HG03135 (cell line): ENCODE measurements around the gene ADAM12.
"Not testable (repeated sequence)": the region's sequence is repeated elsewhere in the genome, so short reads cannot be mapped to it uniquely, and the experiment has no call there.

Experiments used
- ATAC-seq: cut with Tn5 transposase; IDR thresholded peaks from one replicate; pipeline ENCODE4 v1.9.1; 2021; ENCODE audit warnings: mild to moderate bottlenecking, moderate library complexity; ENCODE audit not compliant: unreplicated experiment

The ADAM12 gene

GRCh38 chr10:126375926-126376554 lies 12.2 kb downstream of the ADAM12 start:
- ATAC-seq = no peak

- no peak for ATAC-seq
Observed at GRCh38 chr10:126375299-126375698, 13.0 kb downstream of the ADAM12 start.

GRCh38 chr10:126374435-126374834 lies 13.8 kb downstream of the ADAM12 start:
- no peak for ATAC-seq

- no peak for ATAC-seq
Observed at GRCh38 chr10:126373972-126374371, 14.3 kb downstream of the ADAM12 start.

- no peak for ATAC-seq
Observed at GRCh38 chr10:126373147-126373546, 15.1 kb downstream of the ADAM12 start.

DNA sequence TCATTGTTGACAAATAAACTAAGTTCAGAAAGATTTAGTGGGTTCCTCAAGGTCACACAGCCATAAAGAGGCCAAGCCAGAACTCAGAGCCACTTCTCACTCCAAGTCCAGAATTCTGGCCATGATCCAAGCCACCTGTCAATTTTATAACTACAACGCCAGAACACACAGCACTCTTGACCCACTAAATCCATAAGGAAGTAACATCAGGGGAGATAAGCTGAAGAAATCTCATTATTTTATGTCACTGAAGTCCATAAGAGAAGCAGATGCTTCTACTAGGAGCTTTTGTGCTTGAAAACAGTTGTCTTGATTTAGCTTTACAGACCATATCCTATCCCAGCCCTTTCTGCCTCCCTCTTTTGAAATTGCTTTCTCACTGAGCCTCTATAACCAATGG lies 15.9 kb downstream of the ADAM12 start:
- no peak for ATAC-seq

DNA sequence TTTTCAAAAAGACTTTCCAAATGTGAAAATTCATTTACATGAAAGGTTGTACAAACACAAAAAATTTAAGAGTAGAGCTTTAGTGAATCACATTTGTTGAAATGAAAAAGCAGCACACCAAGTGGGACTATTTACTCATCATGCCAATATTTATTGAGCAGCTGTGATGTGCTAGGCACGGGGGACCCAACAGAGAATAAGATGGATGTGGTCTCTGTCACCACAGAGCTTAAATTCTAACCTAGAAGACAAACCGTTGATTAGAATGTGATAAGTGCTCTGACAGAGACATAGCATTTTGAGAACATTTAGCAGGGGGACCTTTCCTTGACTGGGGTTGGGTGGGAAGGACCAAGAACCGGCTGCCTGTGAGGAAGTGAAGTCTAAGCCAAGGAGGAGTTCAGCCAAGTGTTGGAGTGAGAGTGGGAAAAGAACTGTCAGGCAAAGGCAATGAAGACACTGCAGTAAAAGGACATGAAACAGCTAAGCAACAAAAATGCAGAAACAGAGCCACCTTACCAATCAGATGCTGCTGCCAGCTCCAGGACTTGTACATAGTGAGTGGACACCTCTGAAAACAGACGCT lies 19.1 kb downstream of the ADAM12 start:
- no peak for ATAC-seq

- ATAC-seq = no peak
Observed at GRCh38 chr10:126357169-126357568, 31.1 kb downstream of the ADAM12 start.

DNA sequence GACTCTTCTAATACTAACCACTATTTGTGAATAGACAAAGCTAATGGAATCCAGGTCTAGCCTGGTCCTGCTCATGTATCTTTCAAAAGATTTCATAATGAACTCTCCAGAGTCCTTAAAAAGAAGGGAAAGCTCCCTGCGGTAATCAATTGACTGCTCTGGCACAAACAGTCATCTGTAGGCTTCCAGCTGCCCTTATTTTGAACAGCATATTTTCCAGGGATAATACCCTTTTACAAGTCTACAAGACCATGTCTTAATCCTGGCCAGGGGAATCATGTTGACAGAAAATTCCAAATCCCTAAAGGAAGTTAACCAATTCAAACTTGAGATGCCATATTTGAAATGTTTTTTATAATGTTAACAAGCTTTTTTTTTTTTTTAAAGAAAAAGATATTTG lies 34.6 kb downstream of the ADAM12 start:
- ATAC-seq = no peak

DNA sequence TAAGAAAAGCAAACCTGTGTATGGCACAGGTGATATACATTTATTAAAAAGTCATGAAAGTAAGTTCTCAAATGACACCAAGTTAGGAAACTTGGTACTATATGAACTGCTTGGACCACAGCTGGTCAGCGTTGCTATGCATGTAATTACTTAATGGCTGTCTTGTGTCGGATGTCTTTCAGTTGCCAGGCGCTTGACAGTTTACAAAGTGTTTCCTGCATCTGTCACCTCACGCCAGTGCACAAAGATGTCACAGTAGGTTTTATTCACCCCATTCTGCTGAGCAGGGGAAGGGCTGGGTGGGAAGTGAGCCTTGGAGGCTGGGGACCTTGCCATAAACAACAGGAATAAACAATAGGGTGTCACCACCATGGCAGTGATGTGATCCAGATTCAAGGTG lies 35.8 kb downstream of the ADAM12 start:
- no peak for ATAC-seq

DNA sequence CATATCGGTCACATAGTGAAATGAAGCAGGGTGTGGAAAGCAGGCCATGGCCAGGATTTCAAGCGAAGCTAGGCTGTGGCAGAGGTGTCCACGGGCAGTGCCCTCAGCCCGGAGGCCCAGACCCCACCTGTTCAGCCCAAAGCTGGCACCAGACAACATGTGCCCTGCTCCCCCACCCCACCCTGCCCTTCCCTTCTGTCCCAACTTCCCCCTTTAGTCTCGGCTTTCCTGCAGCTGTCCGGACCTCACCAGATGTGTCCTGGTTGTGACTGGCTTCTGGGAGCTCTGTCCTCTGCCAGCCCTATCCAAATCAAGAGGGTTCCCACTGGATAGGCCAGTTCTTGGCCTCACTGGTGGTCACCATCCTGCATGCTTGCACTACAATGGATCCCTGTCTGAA lies 37.3 kb downstream of the ADAM12 start:
- ATAC-seq = no peak

DNA sequence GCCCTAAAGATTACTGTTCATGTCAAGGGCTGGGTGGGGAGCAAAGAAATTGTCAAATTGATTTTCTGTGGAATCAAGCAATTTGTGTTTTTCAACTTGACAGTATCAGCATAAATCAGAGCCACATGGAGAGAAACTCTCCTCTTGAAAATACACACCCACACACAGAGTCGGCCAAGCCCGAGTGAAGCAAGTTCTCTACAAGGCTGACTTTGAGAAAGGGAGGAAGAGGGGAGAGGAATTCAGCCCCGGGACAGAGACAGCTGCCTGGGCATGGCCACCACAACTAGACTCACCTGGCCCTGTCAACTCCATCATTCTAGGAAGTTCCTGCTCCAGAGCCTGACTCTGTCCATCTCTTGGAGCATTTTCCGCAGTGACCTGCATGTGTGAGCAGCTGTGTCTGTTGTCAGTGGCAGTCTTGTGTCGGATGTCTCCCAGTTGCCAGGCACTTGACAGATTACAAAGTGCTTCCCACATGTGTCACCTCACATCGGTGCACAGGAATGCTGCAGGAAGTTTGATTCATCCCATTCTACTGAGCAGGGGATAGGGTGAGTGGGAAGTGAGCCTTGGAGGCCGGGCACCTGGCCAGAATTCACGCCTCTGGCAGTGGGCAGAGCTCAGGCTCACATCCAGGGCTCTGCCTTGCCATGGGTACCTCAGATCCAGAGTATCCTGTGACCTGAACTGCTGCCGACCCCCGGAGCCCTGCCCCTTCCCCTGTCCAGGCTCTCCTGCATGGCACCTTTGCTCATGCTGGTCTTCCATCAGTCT lies 37.9 kb downstream of the ADAM12 start:
- no peak for ATAC-seq

DNA sequence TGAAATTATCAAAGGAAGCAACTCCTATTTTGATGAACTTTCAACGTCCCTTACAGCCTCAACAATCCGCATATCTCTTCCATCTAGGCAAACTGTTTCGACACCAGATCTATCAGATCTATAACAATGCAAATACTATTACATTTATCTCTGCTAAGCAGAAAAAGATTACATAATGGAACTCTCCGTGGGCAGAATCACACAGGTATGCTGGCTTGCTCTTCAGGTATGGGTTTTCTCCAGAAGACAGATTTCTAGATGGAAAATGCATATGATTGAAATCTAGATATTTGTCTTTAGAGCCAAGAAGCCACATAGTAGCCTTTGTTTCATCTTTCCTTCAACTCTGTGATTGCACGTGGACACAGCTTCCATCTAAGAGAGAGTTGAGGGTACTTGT lies 38.6 kb downstream of the ADAM12 start:
- no peak for ATAC-seq

DNA sequence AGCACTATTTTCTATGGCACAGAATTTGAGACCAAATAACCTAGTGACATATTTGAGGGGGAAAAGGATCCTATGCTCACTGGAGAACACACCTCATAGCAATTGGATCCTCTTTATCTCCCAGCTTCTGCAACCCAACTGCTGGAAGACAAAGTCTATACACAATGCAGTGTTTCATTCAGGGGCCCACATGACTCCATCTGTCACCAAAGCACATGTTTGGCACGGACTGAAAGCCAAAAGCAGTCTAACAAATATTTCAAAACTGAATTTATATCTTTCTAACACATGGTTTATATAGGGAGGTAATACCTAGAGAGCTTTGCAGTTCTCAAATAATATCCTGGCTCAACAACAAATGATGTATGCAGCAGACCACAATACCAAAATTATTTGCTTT lies 39.2 kb downstream of the ADAM12 start:
- ATAC-seq = no peak

DNA sequence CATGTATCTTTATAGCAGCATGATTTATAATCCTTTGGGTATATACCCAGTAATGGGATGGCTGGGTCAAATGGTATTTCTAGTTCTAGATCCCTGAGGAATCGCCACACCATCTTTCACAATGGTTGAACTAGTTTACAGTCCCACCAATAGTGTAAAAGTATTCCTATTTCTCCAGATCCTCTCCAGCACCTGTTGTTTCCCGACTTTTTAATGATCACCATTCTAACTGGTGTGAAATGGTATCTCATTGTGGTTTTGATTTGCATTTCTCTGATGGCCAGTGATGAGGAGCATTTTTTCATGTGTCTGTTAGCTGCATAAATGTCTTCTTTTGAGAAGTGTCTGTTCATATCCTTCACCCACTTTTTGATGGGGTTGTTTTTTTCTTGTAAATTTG lies 44.8 kb downstream of the ADAM12 start:
- not testable (repeated sequence) for ATAC-seq

- ATAC-seq = no peak
Observed at GRCh38 chr10:126342680-126343079, 45.6 kb downstream of the ADAM12 start.

- ATAC-seq = no peak
Observed at GRCh38 chr10:126341491-126341890, 46.8 kb downstream of the ADAM12 start.

DNA sequence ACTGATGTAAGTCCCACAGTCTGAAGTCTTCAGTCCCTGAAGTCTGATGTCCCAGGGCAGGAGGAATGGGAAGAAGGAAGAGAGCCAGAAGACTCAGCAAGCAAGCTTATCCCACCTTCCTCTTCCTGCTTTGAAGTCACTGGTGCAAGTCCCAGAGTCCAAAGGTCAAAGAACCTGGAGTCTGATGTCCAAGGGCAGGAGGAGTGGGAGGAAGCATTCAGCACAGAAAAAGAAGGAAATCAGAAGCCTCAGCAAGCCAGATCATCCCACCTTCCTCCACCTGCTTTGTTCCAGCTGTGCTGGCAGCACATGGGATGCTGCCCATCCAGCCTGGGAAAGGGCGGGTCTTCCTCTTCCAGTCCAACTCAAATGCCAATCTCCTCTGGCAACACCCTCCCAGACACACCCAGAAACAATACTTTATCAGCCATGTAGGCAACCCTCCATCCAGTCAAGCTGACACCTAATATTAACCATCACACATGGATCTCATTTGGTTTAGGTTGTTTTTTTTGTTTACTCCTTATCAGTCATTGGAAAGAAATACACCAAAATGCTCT lies 50.9 kb downstream of the ADAM12 start:
- no peak for ATAC-seq

DNA sequence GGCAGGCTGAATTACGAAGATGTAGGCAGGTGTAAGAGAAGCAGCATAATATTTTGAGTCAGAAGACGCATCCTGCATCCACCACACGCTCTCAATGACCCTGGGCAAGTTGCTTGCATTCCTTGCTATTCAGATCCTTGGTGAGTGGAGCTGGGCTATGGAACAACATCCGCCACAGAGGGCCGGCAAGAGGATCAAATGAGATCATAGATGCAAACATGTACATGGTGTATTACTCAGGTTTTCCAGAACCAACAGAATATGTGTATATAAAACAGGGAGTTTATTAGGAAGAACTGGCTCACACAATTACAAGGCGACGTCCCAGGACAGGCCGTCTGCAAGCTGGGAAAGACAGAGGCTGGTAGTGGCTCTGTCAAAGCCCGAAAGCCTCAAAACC lies 51.5 kb downstream of the ADAM12 start:
- ATAC-seq = no peak

DNA sequence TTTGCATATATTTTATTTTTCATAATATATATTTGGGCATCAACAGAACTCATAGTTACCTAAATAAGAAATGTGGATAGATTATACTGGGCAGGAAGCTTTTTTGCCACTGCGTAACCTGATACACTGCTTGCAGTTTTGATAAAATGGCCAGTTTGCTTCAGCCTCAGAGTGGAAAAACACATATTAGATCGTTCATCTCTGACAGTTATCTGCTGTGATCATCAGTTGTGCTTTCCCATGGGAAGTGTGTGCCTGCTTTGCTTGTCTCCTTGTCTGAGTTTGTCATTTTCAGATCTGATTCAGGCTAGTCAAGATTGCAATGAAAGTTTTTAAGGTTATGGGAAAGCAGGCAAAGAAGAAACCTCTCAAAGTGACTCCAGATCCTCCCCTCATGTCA lies 54.0 kb downstream of the ADAM12 start:
- ATAC-seq = no peak

DNA sequence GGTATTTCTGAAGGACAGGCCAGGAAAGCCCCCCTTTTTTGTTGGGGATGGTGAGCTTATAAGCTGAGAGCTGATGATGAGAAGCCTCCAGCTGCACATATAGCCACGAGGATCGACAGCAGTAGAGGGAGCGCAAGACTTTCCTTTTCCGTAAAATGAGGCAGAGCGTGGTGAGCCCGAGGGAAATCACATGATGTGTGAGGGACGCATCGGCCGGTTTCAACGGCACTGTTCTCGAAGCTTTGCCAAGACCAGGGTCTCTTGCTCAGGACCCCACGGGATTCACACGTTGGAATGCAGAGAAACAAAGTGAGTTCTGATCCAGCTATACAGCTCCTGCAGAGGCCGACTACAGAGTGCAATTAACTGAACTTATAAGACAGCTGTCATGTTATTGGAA lies 55.7 kb downstream of the ADAM12 start:
- no peak for ATAC-seq

- ATAC-seq = no peak
Observed at GRCh38 chr10:126331101-126331500, 57.2 kb downstream of the ADAM12 start.
